ENCODE results near the gene TBL1X.
A peak's percentile ranks its signal among the peaks of the same experiment; 100 is the strongest.
"Not testable (repeated sequence)": the region's sequence is repeated elsewhere in the genome, so short reads cannot be mapped to it uniquely, and the experiment has no call there.

Gene TBL1X

DNA sequence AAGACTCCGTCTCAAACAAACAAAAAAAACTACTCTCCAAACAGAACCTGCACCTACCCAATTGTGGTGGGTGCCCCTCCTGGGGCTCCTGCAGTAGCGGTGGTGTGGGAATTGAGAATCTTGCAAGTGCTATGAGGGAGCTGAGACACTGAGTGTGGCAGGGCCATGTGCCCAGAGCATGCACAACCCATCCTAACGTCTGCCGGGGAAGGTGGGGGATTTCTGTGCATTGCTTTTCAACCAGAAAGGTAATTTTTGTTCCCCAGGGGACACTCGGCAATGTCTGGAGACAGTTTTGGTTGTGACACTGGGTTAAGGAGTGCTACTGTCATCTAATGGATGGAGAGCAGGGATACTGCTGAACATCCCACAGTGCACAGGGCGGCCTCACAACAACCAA lies 35.7 kb downstream of the TBL1X start:
- DNase-seq, result no peak

DNA sequence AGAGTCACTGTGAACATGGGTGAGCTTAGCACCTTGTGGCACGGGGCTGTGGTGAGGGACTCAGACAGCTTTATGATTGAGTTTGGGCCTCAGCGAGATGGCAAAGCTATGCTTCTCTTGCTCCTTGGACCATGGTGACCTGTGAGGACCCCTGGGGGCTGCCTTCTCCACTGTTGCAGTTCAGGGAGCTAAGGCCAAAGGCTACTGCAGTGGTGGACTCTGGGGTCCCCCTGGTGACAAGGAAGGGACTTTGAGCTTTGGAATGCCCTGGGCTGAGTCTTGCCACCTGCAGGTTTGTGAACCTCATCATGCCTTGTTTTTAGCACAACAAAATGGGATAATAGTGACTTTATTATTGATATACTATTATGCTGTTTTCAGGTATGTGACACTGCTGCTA lies 36.5 kb downstream of the TBL1X start:
- no peak for DNase-seq

DNA sequence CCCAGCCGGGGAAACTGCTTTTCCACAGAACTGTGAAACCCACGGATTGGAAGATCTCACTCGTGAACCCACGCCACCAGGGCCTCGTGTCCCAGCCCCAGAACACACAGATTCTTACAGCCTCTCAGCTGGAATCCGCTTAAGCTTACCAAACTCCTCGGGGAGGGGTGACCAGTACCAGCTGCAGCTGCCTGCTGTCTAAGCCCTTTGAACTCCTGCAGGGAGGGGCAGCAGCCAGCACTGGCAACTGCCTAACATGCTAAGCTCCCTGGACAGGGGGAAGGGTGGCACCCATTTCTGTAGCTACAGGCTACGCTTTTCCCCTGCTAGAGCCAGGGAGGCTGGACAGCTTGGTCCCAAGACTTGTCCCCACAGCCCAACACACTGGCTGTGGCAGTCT lies 38.4 kb downstream of the TBL1X start:
- DNase-seq, result no peak

DNA sequence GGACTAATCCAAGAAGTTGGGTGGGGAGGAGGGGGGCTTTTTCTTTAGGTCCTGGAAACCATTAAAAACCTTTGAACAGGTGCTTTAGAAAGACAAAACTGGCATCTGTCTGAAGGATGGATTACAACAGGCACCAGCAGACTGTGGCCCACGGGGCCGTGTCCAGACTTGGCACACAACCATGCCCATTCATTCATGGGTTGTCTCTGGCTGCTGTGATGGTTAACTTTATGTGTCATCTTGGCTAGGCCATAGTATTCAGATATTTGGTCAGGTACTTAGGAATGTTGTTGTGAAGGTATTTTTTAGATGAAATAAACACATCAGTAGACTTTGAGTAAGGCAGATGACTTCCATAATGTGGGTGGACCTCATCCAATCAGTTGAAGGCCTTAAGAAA lies 45.5 kb downstream of the TBL1X start:
- no peak for DNase-seq

DNA sequence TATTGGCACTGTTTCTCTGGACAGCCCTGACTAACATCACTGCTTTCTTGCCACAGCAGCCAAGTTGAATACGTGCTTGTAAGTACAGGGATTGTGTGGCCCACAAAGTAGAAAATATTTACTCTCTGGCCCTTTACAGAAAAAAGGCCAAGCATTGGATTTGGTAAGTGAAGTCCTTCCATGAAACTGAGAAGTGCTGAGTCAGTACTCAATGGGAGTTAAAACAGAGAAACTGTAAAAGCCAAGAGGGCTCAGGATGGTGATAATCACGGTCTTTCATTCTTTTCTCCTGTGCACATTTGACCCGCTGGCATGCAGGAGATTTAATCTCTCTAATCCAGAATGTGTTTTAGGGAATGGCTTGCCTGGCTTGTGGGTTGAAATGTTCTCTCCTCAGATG lies 46.1 kb downstream of the TBL1X start:
- no peak for DNase-seq

DNA sequence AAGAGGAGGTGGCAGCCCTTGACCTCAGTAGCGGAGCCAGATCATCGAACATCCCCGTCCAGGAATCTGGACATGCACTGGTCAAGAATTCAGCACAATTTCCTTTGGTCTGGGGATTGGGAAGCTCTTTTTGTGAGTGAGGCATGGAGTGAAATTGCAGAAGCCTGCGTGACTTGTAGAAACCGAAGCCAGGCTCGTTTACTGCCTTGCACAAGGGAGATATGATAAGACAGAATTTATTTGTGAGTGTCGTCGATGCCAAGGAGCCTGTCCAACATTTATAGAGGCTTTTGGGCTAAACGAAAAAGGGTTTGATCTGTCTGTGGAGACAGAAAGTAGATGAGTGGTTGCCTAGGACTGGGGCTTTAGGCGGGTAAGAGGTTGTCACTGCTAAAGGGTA lies 50.6 kb downstream of the TBL1X start:
- DNase-seq, result no peak

DNA sequence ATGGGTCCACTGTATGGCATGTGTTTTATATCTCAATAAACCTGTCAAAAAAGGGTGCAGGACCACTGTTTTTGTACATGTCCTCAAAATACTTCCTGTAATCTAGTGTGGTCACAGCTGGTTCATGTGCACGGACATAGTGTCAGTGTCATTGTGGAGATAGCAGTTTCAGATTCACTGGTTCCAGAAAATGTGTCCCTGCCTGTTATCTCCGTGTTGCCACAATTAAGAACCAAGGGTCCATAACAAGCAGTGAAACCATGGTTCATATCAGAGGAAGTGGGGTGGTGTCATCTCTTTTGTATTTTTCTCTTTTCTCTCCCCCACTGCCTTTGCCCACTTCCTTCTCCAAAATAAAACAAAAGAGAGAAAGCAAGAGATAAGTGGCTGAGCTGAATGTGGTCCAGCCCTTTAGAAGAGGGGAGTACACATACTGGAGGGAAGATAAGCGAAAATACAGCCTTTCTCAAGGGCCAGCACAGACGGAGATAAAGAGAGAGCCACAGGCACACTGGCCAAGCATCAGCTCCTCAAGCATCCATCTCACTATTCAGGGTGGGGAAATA lies 51.2 kb downstream of the TBL1X start:
- DNase-seq, result no peak

DNA sequence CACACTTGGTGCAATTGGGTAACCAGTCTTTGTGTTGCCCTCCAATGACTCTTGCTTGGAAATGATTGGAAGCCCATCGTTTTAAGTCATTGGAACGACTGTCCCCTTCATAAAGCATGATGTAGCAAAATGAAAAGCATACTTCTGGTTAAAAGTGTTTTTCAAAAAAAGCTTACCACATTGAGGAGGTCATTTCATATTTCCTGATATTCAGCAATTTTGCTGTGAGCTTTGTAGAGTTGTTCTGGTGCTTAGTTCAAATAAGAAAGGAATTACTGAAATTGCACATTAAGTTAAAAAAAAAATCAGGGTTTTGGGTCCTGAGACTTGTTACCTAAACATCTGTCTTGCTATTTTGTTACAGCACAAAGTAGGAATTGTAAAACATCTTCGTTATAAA lies 51.8 kb downstream of the TBL1X start:
- DNase-seq, result no peak

DNA sequence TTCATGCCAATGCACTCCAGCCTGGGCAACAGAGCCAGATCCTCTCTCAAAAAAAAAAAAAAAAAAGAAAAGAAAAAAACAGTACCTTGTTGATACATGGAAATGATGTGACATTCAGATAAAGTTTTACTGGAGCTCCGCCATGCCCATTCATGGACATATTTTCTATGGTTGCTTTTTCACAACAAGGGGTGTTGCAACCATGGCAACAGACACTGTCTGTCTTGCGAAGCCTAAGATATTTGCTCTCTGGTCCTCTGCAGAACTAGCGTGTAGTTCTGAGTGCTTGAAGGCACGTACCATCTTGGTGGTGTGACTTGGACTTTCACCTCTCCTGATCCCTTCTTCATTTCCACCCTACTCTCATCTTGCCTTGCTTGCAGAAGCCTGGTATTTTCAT lies 53.2 kb downstream of the TBL1X start:
- no peak for DNase-seq

DNA sequence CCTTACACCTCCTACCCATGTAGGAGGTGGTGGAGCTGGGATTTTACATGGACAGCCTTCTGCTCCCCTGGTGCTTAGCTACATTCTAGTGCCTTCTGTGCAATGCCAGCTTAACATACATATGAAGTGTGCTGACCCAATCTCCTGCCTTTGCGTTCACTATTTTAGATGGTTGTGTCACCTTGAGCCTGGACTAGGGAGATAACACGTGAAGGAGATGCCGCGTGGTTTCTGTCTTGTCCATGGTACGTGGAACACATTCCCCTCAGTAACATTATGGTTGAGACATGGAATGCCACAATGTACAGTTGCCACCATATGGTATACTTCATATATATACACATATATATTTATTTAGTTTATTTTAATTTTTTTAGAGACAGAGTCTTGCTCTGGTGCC lies 54.0 kb downstream of the TBL1X start:
- no peak for DNase-seq

DNA sequence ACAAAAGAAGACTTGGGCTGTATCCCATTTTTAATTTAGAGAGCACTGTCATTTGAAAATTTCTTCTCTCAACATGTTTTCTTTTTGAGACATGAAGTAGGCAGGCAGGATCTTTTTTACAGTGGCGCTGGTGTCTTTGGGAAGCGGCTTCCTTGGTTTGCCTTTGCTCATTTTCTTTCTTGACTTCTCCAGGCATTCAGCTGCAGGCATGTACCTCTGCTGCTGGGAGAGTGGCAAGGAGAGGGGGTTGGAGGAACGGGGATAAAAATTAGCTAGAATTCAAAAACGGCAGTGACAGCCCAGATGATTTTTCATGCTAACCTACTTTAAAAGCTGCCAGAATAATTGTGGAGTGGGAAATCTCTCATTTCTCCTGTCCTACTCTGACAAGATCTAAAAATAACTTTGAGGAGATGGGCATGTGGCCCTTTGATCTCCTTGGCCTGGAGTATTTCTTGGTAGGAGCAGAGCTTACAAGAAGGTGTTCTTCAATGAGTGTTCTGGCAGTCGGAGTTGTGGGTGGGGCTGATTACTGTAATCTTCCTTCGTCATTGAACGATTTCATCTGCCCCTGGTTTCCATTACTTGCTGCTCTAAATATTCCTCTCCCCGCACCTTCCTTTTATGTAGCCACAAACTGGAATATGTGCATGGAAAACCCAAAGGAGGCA lies 54.8 kb downstream of the TBL1X start:
- no peak for DNase-seq

DNA sequence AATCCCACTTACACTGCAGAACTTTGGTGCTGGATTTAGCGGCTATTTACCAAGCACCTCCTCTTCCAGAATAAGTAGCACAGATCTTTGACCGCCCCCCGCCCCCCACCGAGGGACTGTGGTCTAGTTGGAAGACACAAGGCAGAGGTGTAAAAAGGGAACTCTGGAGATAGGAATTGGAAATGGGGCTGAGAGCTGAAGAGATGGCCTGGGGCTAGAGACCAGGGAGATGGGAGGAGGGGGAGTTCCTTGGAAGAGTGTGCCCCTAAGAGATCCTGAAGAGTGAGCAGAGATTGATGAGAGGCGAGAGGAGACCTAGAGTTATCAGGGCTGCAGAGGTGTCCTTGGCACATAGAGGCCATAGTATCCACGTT lies 55.3 kb downstream of the TBL1X start:
- DNase-seq, result no peak

DNA sequence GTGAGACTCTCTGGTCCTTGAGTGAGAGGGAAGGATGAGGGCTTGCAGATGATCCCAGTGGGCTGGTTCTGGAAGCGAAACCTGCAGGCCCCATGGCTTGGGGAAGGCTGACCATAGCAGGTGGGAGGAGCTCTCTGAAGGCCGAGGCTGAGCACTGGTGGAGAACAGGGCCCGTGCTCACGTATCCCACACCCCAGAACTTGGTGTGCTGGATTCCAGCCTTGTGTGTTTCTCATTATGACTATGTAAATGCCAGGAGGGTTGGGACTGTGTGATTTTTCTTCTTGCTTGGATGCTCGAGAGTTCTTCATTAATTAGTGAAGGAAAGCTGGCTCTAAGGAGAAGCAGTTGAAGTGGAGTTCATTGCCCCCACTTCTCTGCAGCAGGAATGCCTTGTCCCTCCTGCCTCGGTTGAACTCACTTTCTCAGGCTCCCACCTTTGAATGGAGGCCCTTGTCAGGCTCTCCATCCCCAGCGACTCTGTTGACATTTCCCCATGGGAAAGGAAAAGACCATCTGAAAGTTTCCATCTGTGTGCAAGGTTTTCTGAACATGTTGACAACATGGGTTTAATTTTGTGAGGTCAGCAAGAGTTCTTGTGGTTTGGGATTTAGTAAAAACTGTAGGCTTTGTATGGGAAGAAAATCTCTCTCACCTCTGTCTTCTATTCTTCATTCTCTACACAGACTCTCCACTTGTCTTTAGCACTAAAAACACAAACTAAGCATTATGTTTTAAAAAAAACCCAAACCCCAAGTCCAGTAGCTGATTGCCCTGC lies 57.7 kb downstream of the TBL1X start:
- no peak for DNase-seq

DNA sequence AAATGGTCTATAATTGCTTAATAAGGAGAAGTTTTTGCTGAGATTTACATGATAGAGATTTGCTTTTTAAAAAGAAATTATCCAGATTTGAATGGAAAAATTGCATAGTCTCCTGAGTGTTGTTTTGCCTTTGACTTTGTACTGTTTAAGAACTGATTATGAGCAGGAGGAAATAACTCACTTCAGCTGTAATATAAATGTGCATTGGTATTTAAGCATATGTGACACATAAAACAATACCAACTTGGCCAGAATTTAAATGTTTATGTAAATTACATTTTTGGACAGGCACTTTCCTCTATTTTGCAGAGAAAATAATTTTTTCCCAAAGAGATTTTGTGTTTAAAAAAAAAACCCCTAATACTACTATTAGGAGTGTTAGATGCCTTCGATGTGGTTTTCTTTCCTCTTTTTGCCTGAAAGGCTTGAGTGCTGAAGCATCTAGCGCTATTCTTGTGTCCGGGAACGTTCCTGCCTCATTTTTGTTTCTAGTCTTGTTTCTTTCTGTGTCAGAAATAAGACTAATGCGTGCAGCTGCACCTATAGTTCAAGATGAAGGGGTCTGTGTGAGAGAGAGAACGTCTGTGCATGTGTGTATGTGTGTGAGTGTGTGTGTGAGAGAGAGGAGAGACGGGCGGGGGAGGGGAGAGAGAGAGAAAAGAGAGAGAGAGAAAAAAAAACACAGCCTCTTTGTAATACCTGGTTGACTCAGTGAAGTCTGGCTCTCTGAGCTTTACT lies 60.8 kb downstream of the TBL1X start:
- no peak for DNase-seq

DNA sequence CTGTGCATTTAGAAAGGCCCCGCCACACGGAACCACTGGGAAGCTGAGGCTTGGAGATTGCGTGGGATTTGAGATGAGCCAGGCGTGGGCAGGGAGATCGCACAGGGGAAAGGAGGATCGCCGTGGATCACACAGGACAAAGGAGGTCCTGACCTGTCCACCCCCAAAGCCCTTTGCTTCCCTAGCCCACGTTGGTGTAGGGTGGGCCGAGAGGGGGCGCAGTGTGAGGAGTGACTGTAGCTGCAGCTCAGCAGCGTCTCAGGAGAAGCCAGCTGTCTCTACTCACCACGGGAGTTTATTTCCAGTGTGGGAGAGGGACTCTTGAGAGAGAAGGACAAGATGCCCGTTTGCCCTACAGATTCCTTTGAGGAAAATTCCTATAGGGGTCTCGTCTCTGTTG lies 62.1 kb downstream of the TBL1X start:
- DNase-seq, result no peak

DNA sequence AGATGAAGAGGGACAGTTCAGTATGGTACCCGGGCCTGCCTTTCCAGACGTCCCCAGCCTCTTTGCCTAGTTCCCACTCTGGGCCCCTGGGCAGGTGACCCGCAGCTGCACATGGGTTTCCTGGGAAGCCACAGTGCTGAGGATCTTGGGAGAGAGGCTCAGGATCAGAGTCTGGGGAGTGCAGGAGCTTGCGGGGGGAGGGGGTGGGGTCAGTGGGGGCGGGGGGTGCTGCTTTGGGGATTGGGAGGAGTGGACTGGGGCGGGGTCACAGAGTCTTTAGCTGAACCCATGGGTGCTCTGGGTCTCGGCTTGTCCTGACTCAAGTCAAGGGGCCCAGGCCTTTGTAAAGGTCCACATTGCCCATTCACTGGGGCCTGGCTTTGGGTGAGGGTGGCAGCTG lies 63.6 kb downstream of the TBL1X start:
- DNase-seq, result no peak

DNA sequence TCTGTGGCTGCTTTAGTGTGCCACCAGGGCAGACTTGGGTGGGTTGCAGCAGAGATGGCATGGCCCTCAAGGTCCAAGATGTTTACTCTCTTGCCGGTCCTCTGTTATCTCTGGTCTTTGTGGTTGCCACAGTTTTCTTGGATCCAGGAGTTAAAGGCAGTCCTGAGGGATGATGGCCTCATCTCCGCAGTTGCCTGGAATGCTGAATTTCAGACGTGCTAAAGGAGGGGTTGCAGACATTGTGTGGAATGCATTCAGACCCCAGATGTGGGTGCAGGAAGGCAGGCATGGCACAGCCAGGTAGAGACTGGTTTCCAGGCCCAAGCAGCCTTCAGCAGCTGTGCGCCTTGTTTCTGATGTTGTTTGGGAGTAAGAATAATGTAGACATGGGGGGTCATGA lies 64.4 kb downstream of the TBL1X start:
- no peak for DNase-seq

DNA sequence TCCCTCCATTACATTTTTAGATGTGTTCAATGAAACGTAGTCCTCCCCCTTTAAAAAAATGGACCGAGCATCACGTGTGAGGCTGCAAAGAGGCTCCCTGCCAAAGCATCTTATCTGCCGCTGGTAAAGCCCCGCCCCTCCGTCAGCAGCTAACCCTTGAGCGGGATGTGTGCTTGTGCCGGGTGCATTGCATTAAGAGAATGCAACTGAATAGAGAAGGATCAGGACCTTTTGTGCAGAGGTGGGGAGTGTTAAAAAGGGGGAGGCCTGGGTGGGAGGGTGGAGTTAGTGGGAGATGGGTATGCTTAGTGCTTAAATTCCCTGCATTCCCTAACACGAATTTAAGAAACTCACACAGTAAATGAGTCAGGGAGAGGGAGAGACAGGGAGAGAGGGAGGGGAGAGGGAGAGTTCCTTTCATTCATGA lies 66.0 kb downstream of the TBL1X start:
- peak; percentile 61 for DNase-seq

DNA sequence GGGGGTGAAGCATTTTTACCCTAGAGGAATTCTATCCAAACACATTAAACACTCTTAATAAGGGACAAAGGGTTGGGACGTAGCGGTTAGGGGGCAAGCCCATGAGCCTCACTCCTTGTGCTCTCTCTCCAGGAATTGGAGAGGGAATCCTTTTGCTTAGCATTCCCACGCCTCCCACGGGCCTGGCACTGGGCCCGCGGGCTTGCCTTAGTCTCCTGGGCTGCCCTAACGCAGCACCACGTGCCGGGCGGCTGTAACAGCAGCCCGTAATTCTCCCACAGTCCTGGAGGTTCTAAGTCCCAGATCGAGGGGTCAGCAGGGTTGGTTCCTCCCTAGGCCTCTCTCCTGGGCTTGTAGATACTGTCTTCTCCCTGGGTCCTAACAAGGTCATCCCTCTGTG lies 67.5 kb downstream of the TBL1X start:
- no peak for DNase-seq

DNA sequence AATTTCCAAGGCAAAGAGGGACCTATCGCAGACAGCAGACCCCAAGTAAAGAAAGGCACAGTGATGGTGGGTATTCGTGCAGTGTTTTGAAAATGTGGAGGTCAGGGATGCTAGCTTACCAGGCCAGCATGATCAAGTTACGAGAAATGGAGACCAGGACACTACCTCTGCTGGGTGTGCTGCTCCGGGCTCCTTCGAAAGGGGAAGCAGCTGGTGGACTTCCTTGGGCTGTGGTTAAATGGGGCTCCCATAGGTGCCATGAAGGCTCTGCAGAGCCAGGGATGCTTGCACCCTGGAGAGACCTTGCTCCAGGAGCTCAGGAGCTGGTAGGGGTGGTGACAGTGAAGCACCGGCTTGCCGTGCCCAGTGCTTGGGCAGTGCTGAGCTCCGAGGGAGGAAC lies 68.8 kb downstream of the TBL1X start:
- DNase-seq, result no peak

DNA sequence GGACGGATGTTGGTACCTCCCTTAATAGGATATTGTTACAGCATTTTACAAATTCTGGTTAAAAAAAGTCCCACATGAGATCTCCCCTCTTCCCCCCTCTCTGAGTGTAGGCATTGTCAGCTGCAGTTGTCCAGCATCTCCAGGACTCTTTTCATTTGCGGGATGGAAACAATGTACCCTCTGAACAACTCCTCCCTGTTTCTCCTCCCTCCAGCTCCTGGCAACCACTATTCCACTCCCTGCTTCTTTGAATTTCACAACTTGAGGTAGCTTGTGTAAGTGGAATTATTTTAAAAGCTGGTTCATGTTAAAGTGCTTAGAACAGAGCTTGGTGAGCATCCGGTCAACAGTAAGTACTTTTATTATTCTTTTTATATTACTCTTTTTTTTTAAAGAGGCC lies 69.8 kb downstream of the TBL1X start:
- no peak for DNase-seq

DNA sequence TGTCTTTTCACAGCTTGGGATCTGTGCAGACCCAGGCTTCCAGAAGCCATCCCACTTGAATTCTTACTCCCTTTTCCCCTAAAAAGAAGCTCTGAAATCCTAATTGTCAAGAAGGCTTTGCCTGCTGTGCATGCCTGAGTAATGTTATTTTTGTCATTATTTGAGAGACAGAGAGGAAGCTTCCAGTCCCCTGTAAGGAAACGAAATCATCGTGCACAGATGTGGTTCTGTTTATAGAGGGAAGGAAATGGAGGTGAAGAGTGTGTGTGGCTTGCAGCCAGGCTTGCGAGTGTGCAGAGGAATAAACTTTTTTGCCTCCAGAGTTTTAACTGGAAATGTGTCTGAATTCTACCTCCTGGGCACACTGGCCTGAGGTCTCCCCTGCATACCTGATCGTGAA lies 70.2 kb downstream of the TBL1X start:
- no peak for DNase-seq

DNA sequence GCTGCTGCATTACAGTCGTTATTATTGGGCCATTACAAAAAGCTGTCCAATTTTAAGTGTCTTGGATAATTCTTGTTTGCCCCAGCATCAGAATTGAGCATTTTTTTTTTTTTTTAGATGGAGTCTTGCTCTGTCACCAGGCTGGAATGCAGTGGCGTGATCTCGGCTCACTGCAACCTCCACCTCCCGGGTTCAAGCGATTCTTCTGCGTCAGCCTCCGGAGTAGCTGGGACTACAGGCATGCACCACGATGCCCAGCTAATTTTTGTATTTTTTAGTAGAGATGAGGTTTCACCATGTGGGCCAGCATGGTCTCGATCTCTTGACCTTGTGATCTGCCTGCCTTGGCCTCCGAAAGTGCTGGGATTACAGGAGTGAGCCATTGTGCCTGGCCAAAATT lies 71.3 kb downstream of the TBL1X start:
- DNase-seq, result not testable (repeated sequence)

DNA sequence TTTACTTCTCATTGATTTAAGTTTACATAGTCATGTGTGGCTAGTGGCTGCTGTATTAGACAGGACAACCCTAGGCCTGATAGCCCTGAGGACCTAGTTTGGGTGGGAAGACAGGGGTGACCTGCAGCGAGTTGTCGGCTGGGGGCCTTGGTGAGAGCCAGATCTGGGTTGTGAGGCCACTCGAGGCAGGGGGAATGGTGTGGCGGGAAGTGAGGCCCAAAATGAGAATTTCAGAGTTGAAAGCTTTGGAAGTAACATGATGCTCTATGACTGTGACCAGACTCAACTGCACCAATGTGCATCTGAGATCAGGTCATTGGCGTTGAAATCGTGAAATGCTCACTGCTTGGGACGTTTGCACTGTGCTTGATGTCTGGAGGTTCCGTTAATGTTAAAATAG lies 72.9 kb downstream of the TBL1X start:
- no peak for DNase-seq

Measured in CD4-positive, alpha-beta T cell treated with Interleukin-21 for 1 hour (primary cell).